GM23338 (cell line): ENCODE measurements around the gene GJA4. TPM values are rescaled to one million over a fixed set of nuclear protein-coding genes. Genes with fewer than 3 reads are reported as not detected.

ENCODE experiments used
- ATAC-seq: fragments of 200-7000 bp; cut with Tn5 transposase; 3 replicates; pipeline ENCODE4 v1.9.1; 2020
- DNase-seq: peaks from one replicate; pipeline ENCODE4 v3.0.0-alpha.2; 2015; ENCODE audit warnings: low spot score
- H2AFZ ChIP-seq: fragments of 200-600 bp; sonication (generic); 2 replicates; pipeline ENCODE4 v1.8.0; 2016; ENCODE audit warnings: antibody characterized with exemption, mild to moderate bottlenecking, moderate library complexity
- H3F3A ChIP-seq: fragments of 200-600 bp; sonication (generic); replicated peaks from 2 replicates; pipeline ENCODE4 v1.8.0; 2017; ENCODE audit warnings: antibody characterized with exemption, mixed run types, low read depth
- H3K27ac ChIP-seq: fragments of 200-600 bp; sonication (generic); 2 replicates; pipeline ENCODE4 v1.6.1; 2016; ENCODE audit warnings: low read depth
- H3K27me3 ChIP-seq: fragments of 200-600 bp; sonication (generic); 2 replicates; pipeline ENCODE4 v1.8.0; 2016; ENCODE audit warnings: mild to moderate bottlenecking, mixed run types, moderate library complexity; ENCODE audit not compliant: insufficient read depth
- H3K36me3 ChIP-seq: fragments of 200-600 bp; sonication (generic); 2 replicates; pipeline ENCODE4 v1.8.0; 2016; ENCODE audit warnings: mild to moderate bottlenecking; ENCODE audit not compliant: insufficient read depth
- H3K4me1 ChIP-seq: fragments of 200-600 bp; sonication (generic); 2 replicates; pipeline ENCODE4 v1.8.0; 2016; ENCODE audit warnings: mild to moderate bottlenecking, moderate library complexity; ENCODE audit not compliant: insufficient read depth
- H3K4me2 ChIP-seq: fragments of 200-600 bp; sonication (generic); 2 replicates; pipeline ENCODE4 v1.7.1; 2017; ENCODE audit warnings: mixed run types
- H3K4me3 ChIP-seq: fragments of 200-600 bp; sonication (generic); 2 replicates; pipeline ENCODE4 v1.6.1; 2016; ENCODE audit warnings: mixed run types
- H3K79me2 ChIP-seq: fragments of 200-600 bp; sonication (generic); replicated peaks from 2 replicates; pipeline ENCODE4 v1.8.0; 2017; ENCODE audit warnings: mild to moderate bottlenecking; ENCODE audit not compliant: insufficient read depth
- H3K9me2 ChIP-seq: fragments of 200-600 bp; sonication (generic); 2 replicates; pipeline ENCODE4 v1.8.0; 2017; ENCODE audit not compliant: insufficient read depth
- H4K20me1 ChIP-seq: fragments of 200-600 bp; sonication (generic); replicated peaks from 2 replicates; pipeline ENCODE4 v1.8.0; 2017; ENCODE audit warnings: mild to moderate bottlenecking; ENCODE audit not compliant: insufficient read depth
- H3K27ac Mint-ChIP-seq: 2 replicates; pipeline ENCODE4 v1.8.0; 2020; ENCODE audit warnings: inconsistent platforms, mild to moderate bottlenecking, moderate library complexity, mixed read lengths
- H3K27me3 Mint-ChIP-seq: 3 replicates; pipeline ENCODE4 v1.8.0; 2022; ENCODE audit warnings: low read depth, mild to moderate bottlenecking, moderate library complexity, mixed read lengths, inconsistent platforms; ENCODE audit not compliant: insufficient read depth, poor library complexity
- H3K36me3 Mint-ChIP-seq: 3 replicates; pipeline ENCODE4 v1.8.0; 2021; ENCODE audit warnings: low read depth, mild to moderate bottlenecking, inconsistent platforms, moderate library complexity, mixed read lengths
- H3K4me1 Mint-ChIP-seq: 3 replicates; pipeline ENCODE4 v1.8.0; 2020; ENCODE audit warnings: mild to moderate bottlenecking, inconsistent platforms, mixed read lengths
- H3K4me3 Mint-ChIP-seq: 3 replicates; pipeline ENCODE4 v1.8.0; 2021; ENCODE audit warnings: moderate library complexity, mild to moderate bottlenecking, inconsistent platforms, mixed read lengths
- H3K9me3 Mint-ChIP-seq: 3 replicates; pipeline ENCODE4 v1.8.0; 2020; ENCODE audit warnings: moderate library complexity, mild to moderate bottlenecking, inconsistent platforms, mixed read lengths
- CREB1 ChIP-seq: fragments of 250-450 bp; sonication (Bioruptor Pico); IDR thresholded peaks from 2 replicates; pipeline ENCODE4 v1.5.0; 2020; ENCODE audit warnings: low read depth, mild to moderate bottlenecking, moderate library complexity
- ETS1 ChIP-seq: IDR thresholded peaks from 2 replicates; pipeline ENCODE4 v1.6.1; 2016; ENCODE audit warnings: antibody characterized with exemption
- EZH2phosphoT487 ChIP-seq: fragments of 200-600 bp; sonication (generic); IDR thresholded peaks from one replicate; pipeline ENCODE4 v1.8.1; 2018; ENCODE audit warnings: antibody characterized with exemption; ENCODE audit not compliant: unreplicated experiment
- JUNB ChIP-seq: IDR thresholded peaks from one replicate; pipeline ENCODE4 v1.6.1; 2016; ENCODE audit warnings: antibody characterized with exemption; ENCODE audit not compliant: unreplicated experiment
- NANOG ChIP-seq: IDR thresholded peaks from 2 replicates; pipeline ENCODE4 v1.6.1; 2016; ENCODE audit warnings: antibody characterized with exemption, borderline replicate concordance
- POLR2AphosphoS5 ChIP-seq: IDR thresholded peaks from 2 replicates; pipeline ENCODE4 v1.6.1; 2016; ENCODE audit warnings: antibody characterized with exemption, low read depth
- REST ChIP-seq: IDR thresholded peaks from one replicate; pipeline ENCODE4 v1.6.1; 2018; ENCODE audit warnings: antibody characterized with exemption; ENCODE audit not compliant: unreplicated experiment
- ZNF114 ChIP-seq: fragments of 250-450 bp; sonication (Bioruptor Pico); IDR thresholded peaks from 2 replicates; pipeline ENCODE4 v1.5.0; 2020; ENCODE audit warnings: mild to moderate bottlenecking, moderate library complexity
- ZNF331 ChIP-seq: fragments of 250-450 bp; sonication (Bioruptor Pico); IDR thresholded peaks from 2 replicates; pipeline ENCODE4 v1.5.0; 2020; ENCODE audit warnings: low read depth, mild to moderate bottlenecking, moderate library complexity
- polyA plus RNA-seq: library from polyadenylated mRNA; unstranded; fragments of >200 nt; fragmentation: Nextera tagmentation; extraction: Ambion mirVana; gene quantifications from 2 replicates; pipeline ENCODE4 v1.2.1, GENCODE V29; 2016
- total RNA-seq: library from RNA; depleted of rRNA; stranded (reverse); fragments of >200 nt; shearing (Covaris generic); gene quantifications from 2 replicates; pipeline ENCODE4 v1.2.3, GENCODE V29; 2014
- TF ChIP-seq, protein P1 (sequence below): fragments of 250-450 bp; sonication (Bioruptor Pico); IDR thresholded peaks from 2 replicates; pipeline ENCODE4 v1.5.0; 2020; ENCODE audit warnings: mild to moderate bottlenecking, moderate library complexity
- TF ChIP-seq, protein P2 (sequence below), 2 experiments: fragments of 200-600 bp in 1 of 2; sonication (generic) in 1 of 2; conservative IDR thresholded peaks; 2 replicates each; pipeline versions ENCODE4 v1.5.1 to v1.6.1; 2016 to 2017; ENCODE audit warnings: antibody characterized with exemption in 2 of 2, low read depth in 2 of 2, mild to moderate bottlenecking in 2 of 2, moderate library complexity in 1 of 2

GJA4 gene
- total and polyA plus RNA-seq, 2 experiments from 2014 or later: 0.95 to 2.2 TPM

GRCh38 chr1:34746101-34746500 lies 46.7 kb upstream of the GJA4 start (continued):
- TF ChIP-seq, protein P1, sequence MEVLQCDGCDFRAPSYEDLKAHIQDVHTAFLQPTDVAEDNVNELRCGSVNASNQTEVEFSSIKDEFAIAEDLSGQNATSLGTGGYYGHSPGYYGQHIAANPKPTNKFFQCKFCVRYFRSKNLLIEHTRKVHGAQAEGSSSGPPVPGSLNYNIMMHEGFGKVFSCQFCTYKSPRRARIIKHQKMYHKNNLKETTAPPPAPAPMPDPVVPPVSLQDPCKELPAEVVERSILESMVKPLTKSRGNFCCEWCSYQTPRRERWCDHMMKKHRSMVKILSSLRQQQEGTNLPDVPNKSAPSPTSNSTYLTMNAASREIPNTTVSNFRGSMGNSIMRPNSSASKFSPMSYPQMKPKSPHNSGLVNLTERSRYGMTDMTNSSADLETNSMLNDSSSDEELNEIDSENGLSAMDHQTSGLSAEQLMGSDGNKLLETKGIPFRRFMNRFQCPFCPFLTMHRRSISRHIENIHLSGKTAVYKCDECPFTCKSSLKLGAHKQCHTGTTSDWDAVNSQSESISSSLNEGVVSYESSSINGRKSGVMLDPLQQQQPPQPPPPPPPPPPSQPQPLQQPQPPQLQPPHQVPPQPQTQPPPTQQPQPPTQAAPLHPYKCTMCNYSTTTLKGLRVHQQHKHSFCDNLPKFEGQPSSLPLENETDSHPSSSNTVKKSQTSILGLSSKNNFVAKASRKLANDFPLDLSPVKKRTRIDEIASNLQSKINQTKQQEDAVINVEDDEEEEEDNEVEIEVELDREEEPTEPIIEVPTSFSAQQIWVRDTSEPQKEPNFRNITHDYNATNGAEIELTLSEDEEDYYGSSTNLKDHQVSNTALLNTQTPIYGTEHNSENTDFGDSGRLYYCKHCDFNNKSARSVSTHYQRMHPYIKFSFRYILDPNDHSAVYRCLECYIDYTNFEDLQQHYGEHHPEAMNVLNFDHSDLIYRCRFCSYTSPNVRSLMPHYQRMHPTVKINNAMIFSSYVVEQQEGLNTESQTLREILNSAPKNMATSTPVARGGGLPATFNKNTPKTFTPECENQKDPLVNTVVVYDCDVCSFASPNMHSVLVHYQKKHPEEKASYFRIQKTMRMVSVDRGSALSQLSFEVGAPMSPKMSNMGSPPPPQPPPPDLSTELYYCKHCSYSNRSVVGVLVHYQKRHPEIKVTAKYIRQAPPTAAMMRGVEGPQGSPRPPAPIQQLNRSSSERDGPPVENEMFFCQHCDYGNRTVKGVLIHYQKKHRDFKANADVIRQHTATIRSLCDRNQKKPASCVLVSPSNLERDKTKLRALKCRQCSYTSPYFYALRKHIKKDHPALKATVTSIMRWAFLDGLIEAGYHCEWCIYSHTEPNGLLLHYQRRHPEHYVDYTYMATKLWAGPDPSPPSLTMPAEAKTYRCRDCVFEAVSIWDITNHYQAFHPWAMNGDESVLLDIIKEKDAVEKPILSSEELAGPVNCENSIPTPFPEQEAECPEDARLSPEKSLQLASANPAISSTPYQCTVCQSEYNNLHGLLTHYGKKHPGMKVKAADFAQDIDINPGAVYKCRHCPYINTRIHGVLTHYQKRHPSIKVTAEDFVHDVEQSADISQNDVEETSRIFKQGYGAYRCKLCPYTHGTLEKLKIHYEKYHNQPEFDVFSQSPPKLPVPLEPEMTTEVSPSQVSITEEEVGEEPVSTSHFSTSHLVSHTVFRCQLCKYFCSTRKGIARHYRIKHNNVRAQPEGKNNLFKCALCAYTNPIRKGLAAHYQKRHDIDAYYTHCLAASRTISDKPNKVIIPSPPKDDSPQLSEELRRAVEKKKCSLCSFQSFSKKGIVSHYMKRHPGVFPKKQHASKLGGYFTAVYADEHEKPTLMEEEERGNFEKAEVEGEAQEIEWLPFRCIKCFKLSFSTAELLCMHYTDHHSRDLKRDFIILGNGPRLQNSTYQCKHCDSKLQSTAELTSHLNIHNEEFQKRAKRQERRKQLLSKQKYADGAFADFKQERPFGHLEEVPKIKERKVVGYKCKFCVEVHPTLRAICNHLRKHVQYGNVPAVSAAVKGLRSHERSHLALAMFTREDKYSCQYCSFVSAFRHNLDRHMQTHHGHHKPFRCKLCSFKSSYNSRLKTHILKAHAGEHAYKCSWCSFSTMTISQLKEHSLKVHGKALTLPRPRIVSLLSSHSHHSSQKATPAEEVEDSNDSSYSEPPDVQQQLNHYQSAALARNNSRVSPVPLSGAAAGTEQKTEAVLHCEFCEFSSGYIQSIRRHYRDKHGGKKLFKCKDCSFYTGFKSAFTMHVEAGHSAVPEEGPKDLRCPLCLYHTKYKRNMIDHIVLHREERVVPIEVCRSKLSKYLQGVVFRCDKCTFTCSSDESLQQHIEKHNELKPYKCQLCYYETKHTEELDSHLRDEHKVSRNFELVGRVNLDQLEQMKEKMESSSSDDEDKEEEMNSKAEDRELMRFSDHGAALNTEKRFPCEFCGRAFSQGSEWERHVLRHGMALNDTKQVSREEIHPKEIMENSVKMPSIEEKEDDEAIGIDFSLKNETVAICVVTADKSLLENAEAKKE (CRISPR knock-in tag): no peak
- TF ChIP-seq ZNF331 (CRISPR knock-in tag): no peak

DNA sequence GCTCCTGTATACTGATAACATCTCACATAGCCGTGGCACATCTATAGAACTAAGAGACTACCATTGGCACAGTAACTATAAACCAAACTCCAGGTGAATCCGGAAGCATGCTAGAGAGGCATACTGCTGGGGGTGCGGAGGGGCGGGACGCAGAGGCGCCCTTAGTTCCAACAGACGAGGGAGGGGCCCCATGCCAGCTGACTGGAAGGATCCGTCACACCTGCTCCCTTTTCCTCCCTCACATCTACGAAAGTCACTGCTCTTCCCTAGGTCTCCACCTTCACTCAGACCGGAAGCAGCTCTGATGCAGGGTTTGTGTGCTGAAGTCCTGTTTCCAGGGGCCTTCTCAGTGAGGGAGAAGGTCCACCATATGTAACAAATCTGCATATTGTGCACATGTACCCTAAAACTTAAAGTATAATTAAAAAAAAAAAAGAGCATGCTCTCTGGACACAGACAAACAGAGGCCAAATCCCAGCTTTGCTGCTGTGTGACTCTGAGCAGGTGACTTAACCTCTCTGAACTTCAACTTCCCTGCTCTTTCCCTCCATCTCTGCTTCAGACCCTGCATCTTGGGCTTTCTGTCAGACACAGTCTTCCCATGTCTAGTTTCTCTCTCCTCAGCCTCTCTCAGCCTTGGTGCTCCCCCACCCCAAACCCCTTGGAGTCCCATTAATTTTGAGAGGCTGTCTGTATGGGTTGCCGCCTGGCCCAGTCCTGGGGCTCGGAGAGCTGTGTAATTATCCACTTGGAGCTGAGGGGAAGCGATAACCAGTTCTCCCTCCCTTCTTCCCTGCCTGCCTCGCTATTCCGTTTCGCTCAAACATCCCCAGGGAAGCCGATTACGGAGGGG lies 45.8 kb upstream of the GJA4 start:
- ATAC-seq (no peak), DNase-seq (no peak)
- peaks cover 5% of the 10 kb centered on the region for H3K27me3 Mint-ChIP-seq
- no peak overlapping the region for H3K27ac Mint-ChIP-seq
- no peak overlapping the region for H3K4me3 ChIP-seq
- H3K36me3 Mint-ChIP-seq: no peaks in the 10 kb centered on the region
- no peaks in the 10 kb centered on the region for H3K36me3 ChIP-seq
- H3K4me3 Mint-ChIP-seq: no peak overlapping the region
- no peaks in the 10 kb centered on the region for H3K79me2 ChIP-seq
- 0 out of 2 replicates have a peak, but pooled peaks cover 3% of the 10 kb centered on the region for H3K4me1 ChIP-seq
- no peaks in the 10 kb centered on the region for H3F3A ChIP-seq
- peaks cover 14% of the 10 kb centered on the region for H3K4me1 Mint-ChIP-seq
- no peaks in the 10 kb centered on the region for H3K27me3 ChIP-seq
- no peaks in the 10 kb centered on the region; the same call in 2 of the 3 replicates for H3K9me3 Mint-ChIP-seq
- H4K20me1 ChIP-seq: no peaks in the 10 kb centered on the region
- H3K4me2 ChIP-seq: no peak overlapping the region
- H3K9me2 ChIP-seq: 0 out of 2 replicates have a peak, but pooled peaks cover 4% of the 10 kb centered on the region
- H3K27ac ChIP-seq: no peak overlapping the region
- no peak overlapping the region for H2AFZ ChIP-seq
- TF ChIP-seq ZNF114 (CRISPR knock-in tag) (no peak), ZNF331 (CRISPR knock-in tag) (no peak), EZH2phosphoT487 (no peak), POLR2AphosphoS5 (no peak), NANOG (no peak), ETS1 (no peak), CREB1 (CRISPR knock-in tag) (no peak), JUNB (no peak), REST (no peak)
- TF ChIP-seq, protein P2, sequence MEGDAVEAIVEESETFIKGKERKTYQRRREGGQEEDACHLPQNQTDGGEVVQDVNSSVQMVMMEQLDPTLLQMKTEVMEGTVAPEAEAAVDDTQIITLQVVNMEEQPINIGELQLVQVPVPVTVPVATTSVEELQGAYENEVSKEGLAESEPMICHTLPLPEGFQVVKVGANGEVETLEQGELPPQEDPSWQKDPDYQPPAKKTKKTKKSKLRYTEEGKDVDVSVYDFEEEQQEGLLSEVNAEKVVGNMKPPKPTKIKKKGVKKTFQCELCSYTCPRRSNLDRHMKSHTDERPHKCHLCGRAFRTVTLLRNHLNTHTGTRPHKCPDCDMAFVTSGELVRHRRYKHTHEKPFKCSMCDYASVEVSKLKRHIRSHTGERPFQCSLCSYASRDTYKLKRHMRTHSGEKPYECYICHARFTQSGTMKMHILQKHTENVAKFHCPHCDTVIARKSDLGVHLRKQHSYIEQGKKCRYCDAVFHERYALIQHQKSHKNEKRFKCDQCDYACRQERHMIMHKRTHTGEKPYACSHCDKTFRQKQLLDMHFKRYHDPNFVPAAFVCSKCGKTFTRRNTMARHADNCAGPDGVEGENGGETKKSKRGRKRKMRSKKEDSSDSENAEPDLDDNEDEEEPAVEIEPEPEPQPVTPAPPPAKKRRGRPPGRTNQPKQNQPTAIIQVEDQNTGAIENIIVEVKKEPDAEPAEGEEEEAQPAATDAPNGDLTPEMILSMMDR (conservative IDR thresholded peaks at IDR 0.05; ENCODE audit: low read depth in 2 of 2): no peak
